ENCODE measurements around the gene PDE10A. TPM values are rescaled to one million over a fixed set of nuclear protein-coding genes. Genes with fewer than 3 reads are reported as not detected.

PDE10A gene
- total RNA-seq, 4 donors from 2014 or later, result 0.59 to 3.1 (median 2.0) TPM

DNA sequence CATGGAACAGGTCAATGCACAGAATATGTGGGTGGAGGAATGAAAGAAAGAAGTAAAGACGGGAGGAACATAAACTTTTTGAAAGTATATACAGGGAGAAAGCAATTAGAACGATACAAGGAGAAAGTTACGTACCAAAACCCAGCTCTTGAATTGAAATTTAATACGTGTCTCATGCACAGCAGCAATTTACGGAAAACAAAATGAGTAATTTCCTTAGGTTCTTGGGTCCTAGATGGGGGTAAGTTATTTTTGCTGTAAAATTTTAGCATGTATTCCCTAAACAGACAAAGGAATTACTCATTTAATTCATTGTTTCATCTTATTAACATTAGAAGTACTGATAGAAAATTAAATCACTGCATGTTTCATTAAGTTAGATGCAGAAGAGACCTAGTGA, 75.8 kb downstream of the PDE10A start:
- H3K9me3 ChIP-seq, result no peaks in the 10 kb centered on the region
- DNase-seq (ENCODE audit: low spot score in 2 of 2), result no peak
- no peaks in the 10 kb centered on the region for H3K27me3 ChIP-seq
- H3K4me1 ChIP-seq, result no peaks in the 10 kb centered on the region
- no peak overlapping the region for H3K4me3 ChIP-seq
- H3K27ac ChIP-seq, result no peak overlapping the region
- H3K36me3 ChIP-seq, result no peaks in the 10 kb centered on the region
- no peak for TF ChIP-seq POLR2AphosphoS5 (IDR thresholded peaks at IDR 0.05)
- TF ChIP-seq, protein P1, sequence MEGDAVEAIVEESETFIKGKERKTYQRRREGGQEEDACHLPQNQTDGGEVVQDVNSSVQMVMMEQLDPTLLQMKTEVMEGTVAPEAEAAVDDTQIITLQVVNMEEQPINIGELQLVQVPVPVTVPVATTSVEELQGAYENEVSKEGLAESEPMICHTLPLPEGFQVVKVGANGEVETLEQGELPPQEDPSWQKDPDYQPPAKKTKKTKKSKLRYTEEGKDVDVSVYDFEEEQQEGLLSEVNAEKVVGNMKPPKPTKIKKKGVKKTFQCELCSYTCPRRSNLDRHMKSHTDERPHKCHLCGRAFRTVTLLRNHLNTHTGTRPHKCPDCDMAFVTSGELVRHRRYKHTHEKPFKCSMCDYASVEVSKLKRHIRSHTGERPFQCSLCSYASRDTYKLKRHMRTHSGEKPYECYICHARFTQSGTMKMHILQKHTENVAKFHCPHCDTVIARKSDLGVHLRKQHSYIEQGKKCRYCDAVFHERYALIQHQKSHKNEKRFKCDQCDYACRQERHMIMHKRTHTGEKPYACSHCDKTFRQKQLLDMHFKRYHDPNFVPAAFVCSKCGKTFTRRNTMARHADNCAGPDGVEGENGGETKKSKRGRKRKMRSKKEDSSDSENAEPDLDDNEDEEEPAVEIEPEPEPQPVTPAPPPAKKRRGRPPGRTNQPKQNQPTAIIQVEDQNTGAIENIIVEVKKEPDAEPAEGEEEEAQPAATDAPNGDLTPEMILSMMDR (IDR thresholded peaks at IDR 0.05), result no peak
- no peak for TF ChIP-seq EP300 (IDR thresholded peaks at IDR 0.05)
- no peak for TF ChIP-seq POLR2A (IDR thresholded peaks at IDR 0.05)
- 91% methylated on average over 5 of the region's 5 CpGs for WGBS

DNA sequence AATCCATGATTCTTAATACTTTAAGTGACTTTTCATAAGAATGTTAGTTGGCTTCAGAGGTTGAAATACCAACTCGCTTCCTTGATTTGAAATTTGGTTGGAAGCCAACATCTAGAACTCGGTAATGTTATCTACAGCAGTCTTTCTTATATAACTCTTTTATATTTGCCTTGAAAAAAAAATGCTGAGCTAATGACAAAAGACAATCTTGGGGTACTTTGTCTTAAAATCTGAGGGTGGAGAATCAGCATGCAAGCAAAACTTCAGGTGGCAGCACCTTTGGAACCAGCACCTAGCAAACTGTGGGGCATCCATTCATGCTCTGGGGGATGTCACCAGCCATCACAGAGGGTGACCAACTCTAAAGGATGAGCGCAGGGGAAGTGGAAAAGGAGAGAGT, 76.3 kb downstream of the PDE10A start:
- Histone ChIP-seq H3K27me3 (no peaks in the 10 kb centered on the region), H3K4me1 (no peaks in the 10 kb centered on the region), H3K4me3 (no peak overlapping the region), H3K27ac (no peak overlapping the region), H3K9me3 (no peaks in the 10 kb centered on the region), H3K36me3 (no peaks in the 10 kb centered on the region)
- TF ChIP-seq, protein P1 (IDR thresholded peaks at IDR 0.05), result no peak
- TF ChIP-seq POLR2AphosphoS5 (IDR thresholded peaks at IDR 0.05), result no peak
- TF ChIP-seq POLR2A (IDR thresholded peaks at IDR 0.05), result no peak
- TF ChIP-seq EP300 (IDR thresholded peaks at IDR 0.05), result no peak
- DNase-seq (ENCODE audit: low spot score in 2 of 2), result no peak
- WGBS, result 63% methylated on average over 3 of the region's 3 CpGs

DNA sequence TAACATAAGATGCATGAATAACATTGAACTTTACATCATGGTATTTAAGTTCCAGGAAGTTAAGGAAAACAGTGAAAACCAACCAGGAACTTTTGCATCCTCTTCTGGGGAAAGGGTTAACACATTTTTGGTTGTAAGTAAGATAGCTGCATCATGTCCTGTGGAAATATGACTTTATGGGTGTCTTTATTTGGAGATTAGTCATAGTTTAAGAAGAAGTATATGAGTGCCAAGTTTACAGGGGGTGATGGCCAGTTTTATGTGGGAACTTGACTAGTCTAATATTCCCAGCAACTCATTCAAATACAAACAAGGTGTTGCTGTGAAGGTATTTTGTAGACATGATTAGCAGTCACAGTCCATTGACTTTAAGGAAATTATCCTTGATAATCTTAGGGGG, 78.0 kb downstream of the PDE10A start:
- no peaks in the 10 kb centered on the region for H3K27me3 ChIP-seq
- no peak overlapping the region for H3K4me3 ChIP-seq
- no peaks in the 10 kb centered on the region for H3K4me1 ChIP-seq
- TF ChIP-seq POLR2A (IDR thresholded peaks at IDR 0.05), result no peak
- TF ChIP-seq POLR2AphosphoS5 (IDR thresholded peaks at IDR 0.05), result no peak
- no peak for TF ChIP-seq EP300 (IDR thresholded peaks at IDR 0.05)
- TF ChIP-seq, protein P1 (IDR thresholded peaks at IDR 0.05), result no peak
- H3K36me3 ChIP-seq, result no peaks in the 10 kb centered on the region
- H3K9me3 ChIP-seq, result no peaks in the 10 kb centered on the region
- H3K27ac ChIP-seq, result no peak overlapping the region
- DNase-seq (ENCODE audit: low spot score in 2 of 2), result no peak

DNA sequence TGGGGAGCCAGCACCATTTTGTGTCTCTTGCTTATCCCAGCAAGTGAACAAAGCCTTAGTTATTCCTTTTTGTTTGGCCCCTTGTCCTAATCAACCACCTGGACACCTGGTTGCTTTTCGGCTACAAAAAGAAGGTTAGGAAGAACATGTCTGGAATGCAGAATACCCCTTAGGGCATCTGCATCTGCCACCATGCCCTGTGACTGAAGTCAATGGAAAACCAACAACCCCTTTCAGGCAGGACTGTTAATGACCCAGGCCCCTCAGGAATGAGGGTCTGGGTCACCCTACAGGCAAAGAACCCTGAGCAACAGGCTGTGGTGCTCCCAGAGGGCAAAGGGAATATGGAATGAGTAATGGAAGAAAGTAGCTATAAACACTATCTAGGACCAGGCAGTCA, 78.5 kb downstream of the PDE10A start:
- no peaks in the 10 kb centered on the region for H3K9me3 ChIP-seq
- H3K27ac ChIP-seq, result no peak overlapping the region
- 67% methylated on average over 1 of the region's 1 CpG for WGBS
- no peaks in the 10 kb centered on the region for H3K4me1 ChIP-seq
- H3K27me3 ChIP-seq, result no peaks in the 10 kb centered on the region
- H3K36me3 ChIP-seq, result no peaks in the 10 kb centered on the region
- no peak overlapping the region for H3K4me3 ChIP-seq
- TF ChIP-seq, protein P1 (IDR thresholded peaks at IDR 0.05), result no peak
- TF ChIP-seq POLR2AphosphoS5 (IDR thresholded peaks at IDR 0.05) (no peak), EP300 (IDR thresholded peaks at IDR 0.05) (no peak), POLR2A (IDR thresholded peaks at IDR 0.05) (no peak)
- no peak for DNase-seq (ENCODE audit: low spot score in 2 of 2)

DNA sequence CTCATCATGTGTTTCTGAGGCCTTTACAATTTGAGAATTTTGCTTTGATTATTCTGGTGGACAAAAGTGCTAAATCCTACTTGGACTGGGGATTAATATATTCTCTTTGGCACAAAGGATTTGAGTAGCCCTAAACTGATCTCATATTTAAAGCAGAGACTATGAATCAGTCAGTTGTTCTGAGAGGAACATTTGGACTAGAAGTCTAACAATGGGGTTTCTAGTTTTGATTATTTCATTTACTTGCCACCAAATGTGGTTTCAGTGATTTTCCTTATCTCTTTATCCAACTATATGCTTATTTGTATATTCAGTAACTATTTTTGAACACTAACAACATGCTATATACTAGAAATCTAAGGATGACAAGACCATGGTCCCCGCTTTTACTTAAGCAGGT, 81.4 kb downstream of the PDE10A start:
- Histone ChIP-seq H3K36me3 (no peaks in the 10 kb centered on the region), H3K4me3 (no peak overlapping the region), H3K4me1 (no peaks in the 10 kb centered on the region), H3K27ac (no peak overlapping the region), H3K27me3 (no peaks in the 10 kb centered on the region), H3K9me3 (no peaks in the 10 kb centered on the region)
- TF ChIP-seq POLR2AphosphoS5 (IDR thresholded peaks at IDR 0.05) (no peak), EP300 (IDR thresholded peaks at IDR 0.05) (no peak), POLR2A (IDR thresholded peaks at IDR 0.05) (no peak)
- TF ChIP-seq, protein P1 (IDR thresholded peaks at IDR 0.05), result no peak
- DNase-seq (ENCODE audit: low spot score in 2 of 2), result no peak
- WGBS, result 95% methylated on average over 1 of the region's 1 CpG

Measured in suprapubic skin (tissue), 4 donors.